MM.1S (cell line): ENCODE results near the gene PDZK1.

Experiments used
- DNase-seq: peaks from one replicate; pipeline ENCODE4 v3.0.0-alpha.2; 2015
- H2AFZ ChIP-seq: fragments of 300-600 bp; sonication (generic); 2 replicates; pipeline ENCODE4 v1.6.0; 2016; ENCODE audit warnings: antibody characterized with exemption, low read length
- H3F3A ChIP-seq: fragments of 300-600 bp; sonication (generic); 2 replicates; pipeline ENCODE4 v1.6.1; 2016; ENCODE audit warnings: mild to moderate bottlenecking, antibody characterized with exemption, low read length, moderate library complexity, mixed read lengths; ENCODE audit not compliant: insufficient read depth
- H3K27ac ChIP-seq: fragments of 300-600 bp; sonication (generic); 2 replicates; pipeline ENCODE4 v1.5.1; 2016; ENCODE audit warnings: mild to moderate bottlenecking, low read length
- H3K27me3 ChIP-seq: fragments of 300-600 bp; sonication (generic); replicated peaks from 2 replicates; pipeline ENCODE4 v1.6.0; 2016; ENCODE audit warnings: low read length; ENCODE audit not compliant: insufficient read depth
- H3K36me3 ChIP-seq: fragments of 300-600 bp; sonication (generic); replicated peaks from 2 replicates; pipeline ENCODE4 v1.6.1; 2016; ENCODE audit warnings: mild to moderate bottlenecking, low read length, mixed read lengths; ENCODE audit not compliant: insufficient read depth
- H3K4me1 ChIP-seq: fragments of 300-600 bp; sonication (generic); 2 replicates; pipeline ENCODE4 v1.6.1; 2016; ENCODE audit warnings: low read length, mixed read lengths
- H3K4me2 ChIP-seq: fragments of 300-600 bp; sonication (generic); 2 replicates; pipeline ENCODE4 v1.6.0; 2016; ENCODE audit warnings: low read depth, low read length
- H3K4me3 ChIP-seq: fragments of 300-600 bp; sonication (generic); 2 replicates; pipeline ENCODE4 v1.5.1; 2016; ENCODE audit warnings: low read length, mixed read lengths
- H3K79me2 ChIP-seq: fragments of 300-600 bp; sonication (generic); 2 replicates; pipeline ENCODE4 v1.6.1; 2016; ENCODE audit warnings: mixed run types, low read length, mixed read lengths
- H3K9ac ChIP-seq: fragments of 300-600 bp; sonication (generic); 2 replicates; pipeline ENCODE4 v1.6.1; 2016; ENCODE audit warnings: low read length, mixed read lengths
- H3K9me2 ChIP-seq: fragments of 300-600 bp; sonication (generic); replicated peaks from 2 replicates; pipeline ENCODE4 v1.6.1; 2016; ENCODE audit warnings: mild to moderate bottlenecking, low read length, mixed read lengths; ENCODE audit not compliant: insufficient read depth
- H3K9me3 ChIP-seq: fragments of 300-600 bp; sonication (generic); replicated peaks from 2 replicates; pipeline ENCODE4 v1.6.1; 2016; ENCODE audit warnings: mild to moderate bottlenecking, low read length, mixed read lengths; ENCODE audit not compliant: insufficient read depth
- H4K20me1 ChIP-seq: fragments of 300-600 bp; sonication (generic); 2 replicates; pipeline ENCODE4 v1.6.1; 2016; ENCODE audit warnings: mild to moderate bottlenecking, low read length, moderate library complexity, mixed read lengths; ENCODE audit not compliant: insufficient read depth
- CTCF ChIP-seq: fragments of 300-600 bp; sonication (generic); IDR thresholded peaks from 2 replicates; pipeline ENCODE4 v1.5.1; 2016; ENCODE audit warnings: antibody characterized with exemption, low read length, mixed read lengths
- EZH2 ChIP-seq: fragments of 300-600 bp; sonication (generic); optimal IDR thresholded peaks from 2 replicates; pipeline ENCODE3; 2017; ENCODE audit warnings: low read depth, mild to moderate bottlenecking, antibody characterized with exemption, low read length, mixed read lengths
- EZH2phosphoT487 ChIP-seq: fragments of 300-600 bp; sonication (generic); IDR thresholded peaks from 2 replicates; pipeline ENCODE4 v1.6.1; 2018; ENCODE audit warnings: antibody characterized with exemption, low read length

Gene PDZK1

GRCh38 chr1:145692785-145693443 lies 14.3 kb downstream of the PDZK1 start:
- no peak overlapping the region for H2AFZ ChIP-seq
- no peaks in the 10 kb centered on the region for H4K20me1 ChIP-seq
- no peaks in the 10 kb centered on the region for H3K36me3 ChIP-seq
- H3K4me2 ChIP-seq, result no peak overlapping the region
- no peak for TF ChIP-seq EZH2phosphoT487
- TF ChIP-seq CTCF, result no peak
- no peak for TF ChIP-seq EZH2
- H3K9ac ChIP-seq, result no peak overlapping the region
- no peaks in the 10 kb centered on the region for H3K9me2 ChIP-seq
- no peaks in the 10 kb centered on the region for H3K79me2 ChIP-seq
- no peaks in the 10 kb centered on the region for H3K27me3 ChIP-seq
- H3K27ac ChIP-seq, result no peak overlapping the region
- no peak overlapping the region for H3K4me3 ChIP-seq
- no peak for DNase-seq
- H3F3A ChIP-seq, result peaks cover 21% of the 10 kb centered on the region
- peaks cover 27% of the 10 kb centered on the region for H3K4me1 ChIP-seq
- H3K9me3 ChIP-seq, result no peaks in the 10 kb centered on the region

GRCh38 chr1:145690587-145691558 lies 16.3 kb downstream of the PDZK1 start:
- Histone ChIP-seq H3K4me2 (peak overlapping the region; percentile 63), H2AFZ (no peak overlapping the region), H3K4me3 (peak overlapping the region; percentile 1; the same call in 1 of the 2 replicates), H3K27me3 (no peaks in the 10 kb centered on the region), H3K9me3 (no peaks in the 10 kb centered on the region), H3K36me3 (no peaks in the 10 kb centered on the region), H4K20me1 (no peaks in the 10 kb centered on the region), H3K9ac (no peak overlapping the region), H3K4me1 (peaks cover 27% of the 10 kb centered on the region), H3K9me2 (no peaks in the 10 kb centered on the region), H3K27ac (peak overlapping the region; percentile 35; the same call in 1 of the 2 replicates), H3K79me2 (no peaks in the 10 kb centered on the region), H3F3A (peaks cover 21% of the 10 kb centered on the region)
- peak; percentile 94 for DNase-seq
- TF ChIP-seq EZH2phosphoT487, result no peak

DNA sequence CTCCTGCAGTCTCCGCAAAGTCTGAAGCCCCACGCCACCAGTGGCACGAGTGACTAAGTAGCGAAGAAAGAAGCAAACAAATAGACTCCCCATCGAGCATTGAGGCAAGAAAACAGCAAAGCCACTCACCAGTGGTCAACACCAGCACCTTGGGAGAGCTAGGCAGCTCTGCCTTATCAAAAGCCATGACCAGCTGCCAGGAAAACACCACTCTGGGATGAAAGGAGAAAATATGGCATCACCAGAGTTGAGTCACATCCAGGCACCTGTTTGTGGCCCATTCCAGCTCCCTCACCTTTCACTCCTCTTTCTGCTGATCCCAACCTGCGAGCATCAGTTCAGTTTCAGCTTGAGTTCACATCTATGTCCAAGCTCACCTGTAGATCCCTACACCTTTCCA lies 17.2 kb downstream of the PDZK1 start:
- Histone ChIP-seq H3K79me2 (no peaks in the 10 kb centered on the region), H3K4me2 (peak overlapping the region; percentile 63), H3K9ac (no peak overlapping the region), H3F3A (peaks cover 21% of the 10 kb centered on the region), H3K4me3 (peak overlapping the region; percentile 9; the same call in 1 of the 2 replicates), H3K27me3 (no peaks in the 10 kb centered on the region), H3K4me1 (peaks cover 27% of the 10 kb centered on the region), H3K27ac (peak overlapping the region; percentile 35; the same call in 1 of the 2 replicates), H3K9me2 (no peaks in the 10 kb centered on the region), H3K36me3 (no peaks in the 10 kb centered on the region), H3K9me3 (no peaks in the 10 kb centered on the region), H4K20me1 (no peaks in the 10 kb centered on the region), H2AFZ (no peak overlapping the region)
- TF ChIP-seq EZH2phosphoT487 (no peak), CTCF (no peak), EZH2 (no peak)
- no peak for DNase-seq
